Measurements from ENCODE around the gene TBC1D17.
A peak's percentile ranks its signal among the peaks of the same experiment; 100 is the strongest.

Gene TBC1D17

GRCh38 chr19:49877020-49877878, at the start of gene TBC1D17, which contains the start of gene AKT1S1:
Gene TBC1D17 (plus strand): TSS chr19:49877702. CDS start chr19:49877724, 22 bp downstream.
Gene AKT1S1 (minus strand): TSS chr19:49877355. CDS start chr19:49873295, 4,060 bp downstream.
- H3K4me3 ChIP-seq (ENCODE audit: low read depth, low read length) = peak within 1 kb of the TSS; percentile 76
- peaks cover 34% of the 10 kb centered on the region for H3K36me3 ChIP-seq (ENCODE audit: control insufficient read depth, insufficient read depth, low read length)
- peaks cover 12% of the 10 kb centered on the region; the same call in 1 of the 2 replicates for H3K4me1 ChIP-seq (ENCODE audit: control insufficient read depth, insufficient read depth, low read length)
- no peaks in the 10 kb centered on the region for H3K27me3 ChIP-seq (ENCODE audit: control insufficient read depth, insufficient read depth, low read length)
- H3K9me3 ChIP-seq (ENCODE audit: control insufficient read depth, insufficient read depth, low read depth, low read length) = no peaks in the 10 kb centered on the region
- peak within 1 kb of the TSS; percentile 89 for H3K27ac ChIP-seq (ENCODE audit: low read depth, low read length)
- H3K9ac ChIP-seq (ENCODE audit: low read length) = peak within 1 kb of the TSS; percentile 91

- H3K36me3 ChIP-seq (ENCODE audit: control insufficient read depth, insufficient read depth, low read length) = peaks cover 57% of the 10 kb centered on the region
- no peaks in the 10 kb centered on the region for H3K9me3 ChIP-seq (ENCODE audit: control insufficient read depth, insufficient read depth, low read depth, low read length)
Measured at GRCh38 chr19:49829200-49829599, 48.3 kb upstream of the TBC1D17 start.

GRCh38 chr19:49829721-49830120, 47.8 kb upstream of the TBC1D17 start:
- Histone ChIP-seq H3K9ac (ENCODE audit: low read length) (no peak overlapping the region), H3K9me3 (ENCODE audit: control insufficient read depth, insufficient read depth, low read depth, low read length) (no peaks in the 10 kb centered on the region), H3K27ac (ENCODE audit: low read depth, low read length) (no peak overlapping the region), H3K27me3 (ENCODE audit: control insufficient read depth, insufficient read depth, low read length) (no peaks in the 10 kb centered on the region), H3K36me3 (ENCODE audit: control insufficient read depth, insufficient read depth, low read length) (peaks cover 62% of the 10 kb centered on the region), H3K4me3 (ENCODE audit: low read depth, low read length) (no peak overlapping the region), H3K4me1 (ENCODE audit: control insufficient read depth, insufficient read depth, low read length) (no peaks in the 10 kb centered on the region)

More at GRCh38 chr19:49829200-49829599, 48.3 kb upstream of the TBC1D17 start:
- Histone ChIP-seq H3K4me3 (ENCODE audit: low read depth, low read length) (no peak overlapping the region), H3K4me1 (ENCODE audit: control insufficient read depth, insufficient read depth, low read length) (no peaks in the 10 kb centered on the region), H3K27me3 (ENCODE audit: control insufficient read depth, insufficient read depth, low read length) (no peaks in the 10 kb centered on the region), H3K9ac (ENCODE audit: low read length) (no peak overlapping the region), H3K27ac (ENCODE audit: low read depth, low read length) (no peak overlapping the region)

GRCh38 chr19:49830766-49831165, 46.7 kb upstream of the TBC1D17 start:
- Histone ChIP-seq H3K9me3 (ENCODE audit: control insufficient read depth, insufficient read depth, low read depth, low read length) (no peaks in the 10 kb centered on the region), H3K4me3 (ENCODE audit: low read depth, low read length) (no peak overlapping the region), H3K27me3 (ENCODE audit: control insufficient read depth, insufficient read depth, low read length) (no peaks in the 10 kb centered on the region), H3K27ac (ENCODE audit: low read depth, low read length) (no peak overlapping the region), H3K4me1 (ENCODE audit: control insufficient read depth, insufficient read depth, low read length) (no peaks in the 10 kb centered on the region), H3K36me3 (ENCODE audit: control insufficient read depth, insufficient read depth, low read length) (peaks cover 72% of the 10 kb centered on the region), H3K9ac (ENCODE audit: low read length) (no peak overlapping the region)

GRCh38 chr19:49831592-49831991, 45.9 kb upstream of the TBC1D17 start:
- Histone ChIP-seq H3K27ac (ENCODE audit: low read depth, low read length) (no peak overlapping the region), H3K9me3 (ENCODE audit: control insufficient read depth, insufficient read depth, low read depth, low read length) (no peaks in the 10 kb centered on the region), H3K4me3 (ENCODE audit: low read depth, low read length) (no peak overlapping the region), H3K27me3 (ENCODE audit: control insufficient read depth, insufficient read depth, low read length) (no peaks in the 10 kb centered on the region), H3K9ac (ENCODE audit: low read length) (no peak overlapping the region), H3K4me1 (ENCODE audit: control insufficient read depth, insufficient read depth, low read length) (no peaks in the 10 kb centered on the region), H3K36me3 (ENCODE audit: control insufficient read depth, insufficient read depth, low read length) (peaks cover 77% of the 10 kb centered on the region)

GRCh38 chr19:49832556-49832955, 44.9 kb upstream of the TBC1D17 start:
- H3K9ac ChIP-seq (ENCODE audit: low read length) = no peak overlapping the region
- H3K27me3 ChIP-seq (ENCODE audit: control insufficient read depth, insufficient read depth, low read length) = no peaks in the 10 kb centered on the region
- H3K36me3 ChIP-seq (ENCODE audit: control insufficient read depth, insufficient read depth, low read length) = peaks cover 77% of the 10 kb centered on the region
- no peaks in the 10 kb centered on the region for H3K4me1 ChIP-seq (ENCODE audit: control insufficient read depth, insufficient read depth, low read length)
- no peak overlapping the region for H3K27ac ChIP-seq (ENCODE audit: low read depth, low read length)
- H3K9me3 ChIP-seq (ENCODE audit: control insufficient read depth, insufficient read depth, low read depth, low read length) = no peaks in the 10 kb centered on the region
- no peak overlapping the region for H3K4me3 ChIP-seq (ENCODE audit: low read depth, low read length)

- Histone ChIP-seq H3K9me3 (ENCODE audit: control insufficient read depth, insufficient read depth, low read depth, low read length) (no peaks in the 10 kb centered on the region), H3K4me1 (ENCODE audit: control insufficient read depth, insufficient read depth, low read length) (no peaks in the 10 kb centered on the region), H3K36me3 (ENCODE audit: control insufficient read depth, insufficient read depth, low read length) (peaks cover 85% of the 10 kb centered on the region), H3K27ac (ENCODE audit: low read depth, low read length) (no peak overlapping the region), H3K4me3 (ENCODE audit: low read depth, low read length) (no peak overlapping the region), H3K27me3 (ENCODE audit: control insufficient read depth, insufficient read depth, low read length) (no peaks in the 10 kb centered on the region), H3K9ac (ENCODE audit: low read length) (no peak overlapping the region)
Measured at GRCh38 chr19:49833599-49833998, 43.9 kb upstream of the TBC1D17 start.

- Histone ChIP-seq H3K9me3 (ENCODE audit: control insufficient read depth, insufficient read depth, low read depth, low read length) (no peaks in the 10 kb centered on the region), H3K36me3 (ENCODE audit: control insufficient read depth, insufficient read depth, low read length) (peaks cover 96% of the 10 kb centered on the region), H3K27me3 (ENCODE audit: control insufficient read depth, insufficient read depth, low read length) (no peaks in the 10 kb centered on the region), H3K9ac (ENCODE audit: low read length) (no peak overlapping the region), H3K27ac (ENCODE audit: low read depth, low read length) (no peak overlapping the region), H3K4me3 (ENCODE audit: low read depth, low read length) (no peak overlapping the region), H3K4me1 (ENCODE audit: control insufficient read depth, insufficient read depth, low read length) (no peaks in the 10 kb centered on the region)
Measured at GRCh38 chr19:49835562-49835961, 41.9 kb upstream of the TBC1D17 start.

- Histone ChIP-seq H3K36me3 (ENCODE audit: control insufficient read depth, insufficient read depth, low read length) (peaks cover 93% of the 10 kb centered on the region), H3K27ac (ENCODE audit: low read depth, low read length) (no peak overlapping the region), H3K9ac (ENCODE audit: low read length) (no peak overlapping the region), H3K4me1 (ENCODE audit: control insufficient read depth, insufficient read depth, low read length) (no peaks in the 10 kb centered on the region), H3K4me3 (ENCODE audit: low read depth, low read length) (no peak overlapping the region), H3K9me3 (ENCODE audit: control insufficient read depth, insufficient read depth, low read depth, low read length) (no peaks in the 10 kb centered on the region), H3K27me3 (ENCODE audit: control insufficient read depth, insufficient read depth, low read length) (no peaks in the 10 kb centered on the region)
Measured at GRCh38 chr19:49836176-49837008, 41.1 kb upstream of the TBC1D17 start.

- no peak overlapping the region for H3K9ac ChIP-seq (ENCODE audit: low read length)
- peaks cover 88% of the 10 kb centered on the region for H3K36me3 ChIP-seq (ENCODE audit: control insufficient read depth, insufficient read depth, low read length)
- no peaks in the 10 kb centered on the region for H3K9me3 ChIP-seq (ENCODE audit: control insufficient read depth, insufficient read depth, low read depth, low read length)
- H3K4me1 ChIP-seq (ENCODE audit: control insufficient read depth, insufficient read depth, low read length) = no peaks in the 10 kb centered on the region
- H3K27ac ChIP-seq (ENCODE audit: low read depth, low read length) = no peak overlapping the region
- no peak overlapping the region for H3K4me3 ChIP-seq (ENCODE audit: low read depth, low read length)
- H3K27me3 ChIP-seq (ENCODE audit: control insufficient read depth, insufficient read depth, low read length) = no peaks in the 10 kb centered on the region
Measured at GRCh38 chr19:49837009-49837310, 40.5 kb upstream of the TBC1D17 start.

- no peaks in the 10 kb centered on the region for H3K9me3 ChIP-seq (ENCODE audit: control insufficient read depth, insufficient read depth, low read depth, low read length)
- H3K4me1 ChIP-seq (ENCODE audit: control insufficient read depth, insufficient read depth, low read length) = no peaks in the 10 kb centered on the region
- no peaks in the 10 kb centered on the region for H3K27me3 ChIP-seq (ENCODE audit: control insufficient read depth, insufficient read depth, low read length)
- H3K27ac ChIP-seq (ENCODE audit: low read depth, low read length) = no peak overlapping the region
- H3K36me3 ChIP-seq (ENCODE audit: control insufficient read depth, insufficient read depth, low read length) = peaks cover 83% of the 10 kb centered on the region
- no peak overlapping the region for H3K4me3 ChIP-seq (ENCODE audit: low read depth, low read length)
- H3K9ac ChIP-seq (ENCODE audit: low read length) = no peak overlapping the region
Measured at GRCh38 chr19:49837425-49837824, 40.1 kb upstream of the TBC1D17 start.
